Esophagus squamous epithelium (tissue), 4 donors: ENCODE measurements around the gene SLC2A13.

ENCODE experiments used
- POLR2A ChIP-seq, 4 donors: fragments of 450-650 bp; IDR thresholded peaks; one replicate each; pipeline ENCODE4 v1.6.1; 2017; ENCODE audit warnings: antibody characterized with exemption in 4 of 4, mild to moderate bottlenecking in 4 of 4, moderate library complexity in 3 of 4
- TF ChIP-seq, protein P1 (sequence below), 6 experiments: fragments of 450-650 bp in 4 of 6; fragments of 200-600 bp in 2 of 6; sonication (generic) in 2 of 6; IDR thresholded peaks; one replicate each; pipeline ENCODE4 v1.5.1; 2016 to 2019; ENCODE audit warnings: antibody characterized with exemption in 6 of 6, mild to moderate bottlenecking in 4 of 6, moderate library complexity in 4 of 6

DNA sequence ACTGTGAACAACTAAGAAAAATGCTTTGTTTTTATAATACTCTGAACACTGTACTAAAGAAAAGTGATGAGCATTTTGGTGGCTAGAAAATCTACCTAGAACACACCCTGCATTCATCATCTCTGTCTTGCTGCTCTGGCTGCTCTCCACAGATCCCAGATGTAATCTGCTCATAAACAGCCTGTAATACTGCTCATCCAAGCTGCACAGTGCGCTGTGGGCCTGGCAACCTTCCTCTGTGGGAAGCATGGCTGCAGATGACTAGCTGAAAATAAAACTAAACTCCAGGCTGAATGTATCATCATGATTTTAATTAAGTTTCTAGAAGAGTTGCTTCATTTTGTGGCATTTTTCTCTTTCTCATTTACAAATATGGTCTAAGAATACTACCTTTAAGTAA lies 200.7 kb downstream of the SLC2A13 start:
- TF ChIP-seq POLR2A (IDR thresholded peaks at IDR 0.05), result no peak
- TF ChIP-seq, protein P1, sequence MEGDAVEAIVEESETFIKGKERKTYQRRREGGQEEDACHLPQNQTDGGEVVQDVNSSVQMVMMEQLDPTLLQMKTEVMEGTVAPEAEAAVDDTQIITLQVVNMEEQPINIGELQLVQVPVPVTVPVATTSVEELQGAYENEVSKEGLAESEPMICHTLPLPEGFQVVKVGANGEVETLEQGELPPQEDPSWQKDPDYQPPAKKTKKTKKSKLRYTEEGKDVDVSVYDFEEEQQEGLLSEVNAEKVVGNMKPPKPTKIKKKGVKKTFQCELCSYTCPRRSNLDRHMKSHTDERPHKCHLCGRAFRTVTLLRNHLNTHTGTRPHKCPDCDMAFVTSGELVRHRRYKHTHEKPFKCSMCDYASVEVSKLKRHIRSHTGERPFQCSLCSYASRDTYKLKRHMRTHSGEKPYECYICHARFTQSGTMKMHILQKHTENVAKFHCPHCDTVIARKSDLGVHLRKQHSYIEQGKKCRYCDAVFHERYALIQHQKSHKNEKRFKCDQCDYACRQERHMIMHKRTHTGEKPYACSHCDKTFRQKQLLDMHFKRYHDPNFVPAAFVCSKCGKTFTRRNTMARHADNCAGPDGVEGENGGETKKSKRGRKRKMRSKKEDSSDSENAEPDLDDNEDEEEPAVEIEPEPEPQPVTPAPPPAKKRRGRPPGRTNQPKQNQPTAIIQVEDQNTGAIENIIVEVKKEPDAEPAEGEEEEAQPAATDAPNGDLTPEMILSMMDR (IDR thresholded peaks at IDR 0.05), result no peak
